DMS53 treated with DMSO at 0.1 percent for 48 hours (cell line): ENCODE measurements around the gene PODXL2.
"Not testable (repeated sequence)": the region's sequence is repeated elsewhere in the genome, so short reads cannot be mapped to it uniquely, and the experiment has no call there.

Experiments
- DNase-seq: peaks from one replicate; lab custom pipeline; 2025; ENCODE audit not compliant: unreplicated experiment; lab: John Stamatoyannopoulos, UW

The PODXL2 gene

GRCh38 chr3:127654374-127654773 is 25.4 kb downstream of the PODXL2 start:
- no peak for DNase-seq

- not testable (repeated sequence) for DNase-seq
Observed at GRCh38 chr3:127654993-127655392, 26.0 kb downstream of the PODXL2 start.

- DNase-seq, result no peak
Observed at GRCh38 chr3:127655641-127656040, 26.7 kb downstream of the PODXL2 start.

GRCh38 chr3:127656906-127657305 is 27.9 kb downstream of the PODXL2 start:
- no peak for DNase-seq

GRCh38 chr3:127658234-127658633 is 29.2 kb downstream of the PODXL2 start:
- DNase-seq, result no peak

- no peak for DNase-seq
Observed at GRCh38 chr3:127660621-127661251, 31.8 kb downstream of the PODXL2 start.

- DNase-seq, result no peak
Observed at GRCh38 chr3:127661600-127661999, 32.6 kb downstream of the PODXL2 start.

GRCh38 chr3:127662001-127662469 is 33.0 kb downstream of the PODXL2 start:
- DNase-seq, result no peak

GRCh38 chr3:127663151-127663550 is 34.2 kb downstream of the PODXL2 start:
- DNase-seq, result no peak

GRCh38 chr3:127665165-127665564 is 36.2 kb downstream of the PODXL2 start:
- no peak for DNase-seq

GRCh38 chr3:127665586-127665985 is 36.6 kb downstream of the PODXL2 start:
- no peak for DNase-seq

- no peak for DNase-seq
Observed at GRCh38 chr3:127666676-127667075, 37.7 kb downstream of the PODXL2 start.

GRCh38 chr3:127667119-127667681 is 38.2 kb downstream of the PODXL2 start:
- DNase-seq, result no peak

- DNase-seq, result no peak
Observed at GRCh38 chr3:127668906-127669305, 39.9 kb downstream of the PODXL2 start.

- DNase-seq, result no peak
Observed at GRCh38 chr3:127669541-127670228, 40.7 kb downstream of the PODXL2 start.

- DNase-seq, result no peak
Observed at GRCh38 chr3:127670229-127670559, 41.2 kb downstream of the PODXL2 start.

- DNase-seq, result no peak
Observed at GRCh38 chr3:127670761-127671522, 42.0 kb downstream of the PODXL2 start.

- no peak for DNase-seq
Observed at GRCh38 chr3:127671523-127672428, 42.8 kb downstream of the PODXL2 start.

GRCh38 chr3:127672429-127673190 is 43.6 kb downstream of the PODXL2 start, which contains the start of gene ABTB1:
TSS of gene ABTB1 (plus strand) at chr3:127672952. CDS start at chr3:127673026, 74 bp downstream.
- DNase-seq, result peak; percentile 32
